B cell (primary cell): ENCODE data around the gene NPAS3. TPM values are rescaled to one million over a fixed set of nuclear protein-coding genes. Genes with fewer than 3 reads are reported as not detected.

ENCODE experiments used
- ATAC-seq: fragments of 200-7000 bp; cut with Tn5 transposase; one replicate; pipeline ENCODE4 v1.10.0; 2021; ENCODE audit warnings: low read depth, mild to moderate bottlenecking, moderate number of reproducible peaks, moderate library complexity
- CTCF ChIA-PET: fragments of 350-600 bp; sonication (Branson Sonifier 250); formaldehyde crosslinking; loops from one replicate; lab custom pipeline; 2021; ENCODE audit warnings: antibody characterized with exemption, inconsistent platforms; lab: Charles Lee
- POLR2A ChIA-PET: fragments of 350-600 bp; sonication (Branson Sonifier 250); formaldehyde crosslinking; loops from one replicate; lab custom pipeline; 2021; ENCODE audit warnings: antibody characterized with exemption; lab: Charles Lee
- DNase-seq: peaks from one replicate; pipeline ENCODE4 v3.0.0; 2013
- H2AFZ ChIP-seq: 2 replicates; pipeline ENCODE4 v1.6.1; 2012; ENCODE audit warnings: mild to moderate bottlenecking, low read depth, low read length; ENCODE audit not compliant: insufficient read depth, poor library complexity, severe bottlenecking
- H3K27ac ChIP-seq, 2 donors: 1 replicate in 1 of 2; 2 replicates in 1 of 2; pipeline ENCODE4 v1.5.1; 2012 to 2013; ENCODE audit warnings: low read length in 2 of 2, mild to moderate bottlenecking in 2 of 2, moderate library complexity in 1 of 2
- H3K27me3 ChIP-seq, 4 experiments: fragments of 200-600 bp in 1 of 4; sonication (generic) in 1 of 4; replicated peaks in 1 of 4; 1 replicate in 2 of 4; 2 replicates in 2 of 4; pipeline versions ENCODE4 v1.6.1 to v1.7.0; 2013 to 2016; ENCODE audit warnings: low read length in 3 of 4, mild to moderate bottlenecking in 2 of 4, mixed read lengths in 1 of 4, moderate library complexity in 1 of 4; ENCODE audit not compliant: insufficient read depth in 4 of 4, control insufficient read depth in 3 of 4; ENCODE audit errors: control extremely low read depth in 1 of 4
- H3K36me3 ChIP-seq, 2 experiments: replicated peaks in 1 of 2; 1 replicate in 1 of 2; 2 replicates in 1 of 2; pipeline versions ENCODE4 v1.6.1 to v1.7.1; 2013; ENCODE audit warnings: low read length in 1 of 2; ENCODE audit not compliant: insufficient read depth in 2 of 2, control insufficient read depth in 1 of 2; ENCODE audit errors: control extremely low read depth in 1 of 2, extremely low read depth in 1 of 2
- H3K4me1 ChIP-seq, 2 donors: fragments of 200-600 bp in 1 of 2; sonication (generic) in 1 of 2; 1 replicate in 1 of 2; 2 replicates in 1 of 2; pipeline versions ENCODE4 v1.5.1 to v1.6.1; 2013 to 2017; ENCODE audit warnings: low read length in 2 of 2; ENCODE audit not compliant: control insufficient read depth in 2 of 2, insufficient read depth in 2 of 2
- H3K4me2 ChIP-seq: replicated peaks from 2 replicates; pipeline ENCODE3; 2012; ENCODE audit warnings: mild to moderate bottlenecking, low read depth, low read length; ENCODE audit not compliant: poor library complexity, severe bottlenecking
- H3K4me3 ChIP-seq, 5 experiments: fragments of 200-600 bp in 1 of 5; sonication (generic) in 1 of 5; 1 replicate in 3 of 5; 2 replicates in 2 of 5; pipeline versions ENCODE4 v1.5.1 to v1.7.0; 2011 to 2016; ENCODE audit warnings: low read length in 4 of 5, mild to moderate bottlenecking in 4 of 5, low read depth in 2 of 5, control low read depth in 1 of 5, moderate library complexity in 1 of 5; ENCODE audit not compliant: insufficient read depth in 1 of 5; ENCODE audit errors: control extremely low read depth in 1 of 5, extremely low read depth in 1 of 5
- H3K79me2 ChIP-seq: fragments of 200-600 bp; sonication (generic); one replicate; pipeline ENCODE4 v1.6.0; 2016; ENCODE audit warnings: low read length; ENCODE audit not compliant: control insufficient read depth, insufficient read depth
- H3K9ac ChIP-seq: fragments of 200-600 bp; sonication (generic); 2 replicates; pipeline ENCODE4 v1.6.1; 2017; ENCODE audit warnings: mild to moderate bottlenecking, low read length, moderate library complexity
- H3K9me3 ChIP-seq, 3 donors: one replicate each; pipeline versions ENCODE4 v1.6.1 to v1.7.1; 2013; ENCODE audit warnings: low read length in 2 of 3; ENCODE audit not compliant: control insufficient read depth in 2 of 3, insufficient read depth in 1 of 3; ENCODE audit errors: control extremely low read depth in 1 of 3
- H4K20me1 ChIP-seq: 2 replicates; pipeline ENCODE4 v1.6.0; 2012; ENCODE audit warnings: mild to moderate bottlenecking, low read length; ENCODE audit not compliant: insufficient read depth, control insufficient read depth, poor library complexity, severe bottlenecking
- H3K27ac Mint-ChIP-seq: one replicate; pipeline ENCODE4 v1.8.0; 2021; ENCODE audit warnings: mixed read lengths
- H3K27me3 Mint-ChIP-seq: one replicate; pipeline ENCODE4 v1.8.0; 2021; ENCODE audit warnings: mixed read lengths
- H3K4me1 Mint-ChIP-seq: one replicate; pipeline ENCODE4 v1.8.0; 2021; ENCODE audit warnings: mixed read lengths
- H3K4me3 Mint-ChIP-seq: one replicate; pipeline ENCODE4 v1.8.0; 2021; ENCODE audit warnings: mixed read lengths
- H3K9me3 Mint-ChIP-seq: one replicate; pipeline ENCODE4 v1.8.0; 2022; ENCODE audit warnings: mixed read lengths; ENCODE audit not compliant: insufficient read depth
- EZH2 ChIP-seq: IDR thresholded peaks from 2 replicates; pipeline ENCODE4 v1.6.1; 2012; ENCODE audit warnings: borderline replicate concordance, low read depth, mild to moderate bottlenecking, moderate library complexity, low read length; ENCODE audit not compliant: insufficient read depth, poor library complexity, severe bottlenecking
- WGBS: methylation state at CpG from one replicate; pipeline ENCODE4 v1.1.5; 2013; ENCODE audit warnings: missing lambda C conversion rate; ENCODE audit not compliant: insufficient coverage; 5-methylcytosine and 5-hydroxymethylcytosine counted together
- intact Hi-C: fragments of 100-400 bp; cut with micrococcal nuclease; formaldehyde crosslinking; loops from one replicate; pipeline ENCODE4 v1.10.0; 2022
- polyA plus RNA-seq: library from polyadenylated mRNA; depleted of rRNA; stranded (reverse); fragments of >200 nt; gene quantifications from 2 replicates; pipeline ENCODE4 v1.2.3, GENCODE V29; 2012
- total RNA-seq, 2 donors: library from RNA; stranded (reverse); fragments of 120-200 nt in 1 of 2; gene quantifications; 1 replicate in 1 of 2; 2 replicates in 1 of 2; pipeline versions ENCODE4 v1.2.3 to v1.2.4, GENCODE V29; 2013 to 2022
- TF ChIP-seq, protein P1 (sequence below): fragments of 200-600 bp; IDR thresholded peaks from one replicate; pipeline ENCODE4 v1.8.0; 2022; ENCODE audit warnings: antibody characterized with exemption, mild to moderate bottlenecking

The NPAS3 gene
- total and polyA plus RNA-seq, 2 donors (not counting 1 experiment from before 2014, with no cell fraction given) = not detected

GRCh38 chr14:33491112-33491511, 552.4 kb downstream of the NPAS3 start:
- no peak overlapping the region for H3K9ac ChIP-seq

DNA sequence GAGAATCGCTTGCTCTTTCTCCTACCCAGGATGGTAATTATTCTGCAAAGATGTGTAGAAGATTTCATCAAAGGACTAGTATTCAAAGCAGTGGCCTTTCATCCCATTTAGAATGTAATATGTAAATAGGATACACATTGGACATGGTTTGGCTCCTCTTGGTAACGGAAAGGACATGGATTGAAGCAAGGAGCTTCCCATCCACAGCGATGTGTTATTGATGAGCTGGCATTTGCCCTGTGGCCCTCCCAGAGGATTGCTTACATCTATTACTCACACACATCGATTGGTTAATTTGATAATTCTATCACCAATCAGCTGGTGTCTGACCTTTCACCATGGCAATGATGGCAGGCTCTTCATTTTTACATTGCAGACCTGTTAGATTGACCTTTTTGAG, 553.8 kb downstream of the NPAS3 start:
- ATAC-seq = no peak
- H3K4me3 Mint-ChIP-seq = no peak overlapping the region

More at GRCh38 chr14:33491112-33491511, 552.4 kb downstream of the NPAS3 start:
- H3K4me3 ChIP-seq = no peak overlapping the region
- Mint-ChIP-seq H3K27ac (no peak overlapping the region), H3K27me3 (no peaks in the 10 kb centered on the region), H3K4me3 (no peak overlapping the region), H3K9me3 (peaks cover 2% of the 10 kb centered on the region), H3K4me1 (no peaks in the 10 kb centered on the region)
- H4K20me1 ChIP-seq = no peaks in the 10 kb centered on the region
- intact Hi-C loops = no loop called here
- H3K4me2 ChIP-seq = no peak overlapping the region
- H3K9me3 ChIP-seq = peaks cover 0 to 3% (median 0%) of the 10 kb centered on the region in 3 donors
- no peaks in the 10 kb centered on the region for H3K36me3 ChIP-seq
- H3K79me2 ChIP-seq = no peaks in the 10 kb centered on the region
- POLR2A ChIA-PET = no interaction called here
- H2AFZ ChIP-seq = no peak overlapping the region
- TF ChIP-seq, protein P1, sequence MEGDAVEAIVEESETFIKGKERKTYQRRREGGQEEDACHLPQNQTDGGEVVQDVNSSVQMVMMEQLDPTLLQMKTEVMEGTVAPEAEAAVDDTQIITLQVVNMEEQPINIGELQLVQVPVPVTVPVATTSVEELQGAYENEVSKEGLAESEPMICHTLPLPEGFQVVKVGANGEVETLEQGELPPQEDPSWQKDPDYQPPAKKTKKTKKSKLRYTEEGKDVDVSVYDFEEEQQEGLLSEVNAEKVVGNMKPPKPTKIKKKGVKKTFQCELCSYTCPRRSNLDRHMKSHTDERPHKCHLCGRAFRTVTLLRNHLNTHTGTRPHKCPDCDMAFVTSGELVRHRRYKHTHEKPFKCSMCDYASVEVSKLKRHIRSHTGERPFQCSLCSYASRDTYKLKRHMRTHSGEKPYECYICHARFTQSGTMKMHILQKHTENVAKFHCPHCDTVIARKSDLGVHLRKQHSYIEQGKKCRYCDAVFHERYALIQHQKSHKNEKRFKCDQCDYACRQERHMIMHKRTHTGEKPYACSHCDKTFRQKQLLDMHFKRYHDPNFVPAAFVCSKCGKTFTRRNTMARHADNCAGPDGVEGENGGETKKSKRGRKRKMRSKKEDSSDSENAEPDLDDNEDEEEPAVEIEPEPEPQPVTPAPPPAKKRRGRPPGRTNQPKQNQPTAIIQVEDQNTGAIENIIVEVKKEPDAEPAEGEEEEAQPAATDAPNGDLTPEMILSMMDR = no peak
- no peak for TF ChIP-seq EZH2
- no CpG with 5 or more reads among the region's 4 CpGs for WGBS
- ATAC-seq = no peak
- H3K4me1 ChIP-seq = no peaks in the 10 kb centered on the region
- DNase-seq = no peak
- no peaks in the 10 kb centered on the region for H3K27me3 ChIP-seq
- H3K27ac ChIP-seq = no peak overlapping the region
- CTCF ChIA-PET = no interaction called here

More for the DNA sequence above, 553.8 kb downstream of the NPAS3 start:
- Histone ChIP-seq H3K4me3 (no peak overlapping the region), H3K27me3 (no peaks in the 10 kb centered on the region), H3K36me3 (no peaks in the 10 kb centered on the region), H4K20me1 (no peaks in the 10 kb centered on the region), H3K4me2 (no peak overlapping the region), H2AFZ (no peak overlapping the region), H3K4me1 (no peaks in the 10 kb centered on the region), H3K27ac (no peak overlapping the region), H3K9ac (no peak overlapping the region), H3K9me3 (peaks cover 0 to 3% (median 0%) of the 10 kb centered on the region in 3 donors), H3K79me2 (no peaks in the 10 kb centered on the region)
- Mint-ChIP-seq H3K27me3 (no peaks in the 10 kb centered on the region), H3K4me1 (no peaks in the 10 kb centered on the region), H3K9me3 (peaks cover 2% of the 10 kb centered on the region), H3K27ac (no peak overlapping the region)
- POLR2A ChIA-PET = no interaction called here
- CTCF ChIA-PET = no interaction called here
- no peak for DNase-seq
- TF ChIP-seq, protein P1 = no peak
- no peak for TF ChIP-seq EZH2
- WGBS = no CpG with 5 or more reads among the region's 4 CpGs
- intact Hi-C loops = no loop called here
